NB4 (cell line): ENCODE results near the gene BMAL1.

Experiments used
- DNase-seq: peaks from one replicate; pipeline ENCODE4 v3.0.0; 2010; ENCODE audit warnings: low read depth
- H3K4me3 ChIP-seq: one replicate; pipeline ENCODE4 v1.5.1; 2011; ENCODE audit warnings: mild to moderate bottlenecking, low read depth, low read length, moderate library complexity
- MYC ChIP-seq: IDR thresholded peaks from 2 replicates; pipeline ENCODE4 v1.6.1; 2011; ENCODE audit warnings: low read depth, low read length
- POLR2A ChIP-seq: IDR thresholded peaks from 2 replicates; pipeline ENCODE4 v1.6.1; 2011; ENCODE audit warnings: mild to moderate bottlenecking; ENCODE audit not compliant: insufficient read length; ENCODE audit errors: extremely low read depth
- TF ChIP-seq, protein P1 (sequence below): IDR thresholded peaks from 2 replicates; pipeline ENCODE4 v1.6.1; 2011; ENCODE audit warnings: low read depth, low read length
- TF ChIP-seq, protein P2 (sequence below): IDR thresholded peaks from one replicate; pipeline ENCODE4 v1.5.1; 2012; ENCODE audit warnings: low read depth, low read length

BMAL1 gene

DNA sequence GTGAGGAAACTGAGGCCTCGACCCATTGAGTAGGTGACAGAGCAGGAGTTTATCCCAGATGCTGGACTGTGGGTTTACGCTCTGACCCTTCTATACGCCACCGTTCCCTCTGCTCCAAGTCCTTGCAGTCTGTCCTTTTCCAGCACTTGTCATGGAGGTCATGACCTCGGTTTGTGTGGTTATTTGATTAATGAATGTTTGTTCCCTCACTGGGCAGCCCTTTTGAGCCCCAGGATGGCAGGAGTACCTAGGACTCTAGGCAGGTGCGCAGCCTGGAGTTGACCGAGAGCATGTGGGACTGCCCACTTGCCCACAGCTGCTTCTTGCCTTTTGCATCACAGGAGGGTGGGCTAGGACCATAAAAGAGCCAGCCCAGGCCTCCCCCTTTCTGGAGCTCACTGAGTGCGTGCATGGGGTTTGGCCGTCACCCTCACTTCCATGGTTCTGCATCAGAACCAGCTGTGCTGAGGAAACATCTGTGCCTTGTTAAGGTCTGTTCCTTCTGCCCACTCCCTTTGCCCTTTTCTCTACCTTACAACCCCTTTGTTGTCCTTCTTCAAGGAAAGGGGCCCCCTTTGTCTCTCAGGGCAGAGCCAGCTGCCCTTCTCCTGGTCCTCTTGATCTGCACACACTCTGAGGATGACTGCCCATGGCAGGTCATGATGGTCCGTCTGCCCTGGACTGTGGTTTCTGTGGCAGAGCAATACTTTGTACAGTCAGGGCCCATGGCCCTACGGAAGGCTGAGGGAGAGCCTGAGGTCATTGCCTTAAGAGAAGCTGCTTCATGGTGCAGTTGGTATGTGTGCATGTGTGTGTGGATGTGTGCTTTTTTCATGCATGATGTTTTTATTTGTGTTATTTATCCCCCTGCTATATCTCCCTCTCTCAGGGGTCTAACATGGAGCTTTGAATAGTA, 38.2 kb downstream of the BMAL1 start:
- DNase-seq = no peak
- no peak overlapping the region for H3K4me3 ChIP-seq
- TF ChIP-seq POLR2A = no peak

DNA sequence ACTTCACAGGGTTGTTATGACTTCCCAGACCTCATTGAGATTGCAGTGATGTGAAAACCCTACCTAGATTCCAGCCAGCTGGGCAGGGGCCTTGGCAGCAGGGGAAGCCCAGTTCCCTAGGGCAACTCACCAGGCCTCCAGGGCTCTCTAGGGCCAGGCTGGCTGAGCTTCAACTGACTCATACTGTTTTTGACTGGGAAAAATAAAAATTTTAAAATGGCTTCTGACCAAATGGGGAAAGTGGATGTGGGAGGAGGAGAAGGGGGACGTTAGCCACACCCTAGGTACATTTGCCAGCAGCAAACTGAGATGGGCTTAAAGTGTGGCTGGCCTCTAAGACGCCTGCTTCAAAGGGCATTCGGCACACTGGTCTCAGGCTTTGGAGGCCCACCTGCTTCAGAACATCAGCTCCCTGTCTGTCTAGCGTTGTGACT, 39.0 kb downstream of the BMAL1 start:
- TF ChIP-seq MYC (no peak), POLR2A (no peak)
- TF ChIP-seq, protein P1, sequence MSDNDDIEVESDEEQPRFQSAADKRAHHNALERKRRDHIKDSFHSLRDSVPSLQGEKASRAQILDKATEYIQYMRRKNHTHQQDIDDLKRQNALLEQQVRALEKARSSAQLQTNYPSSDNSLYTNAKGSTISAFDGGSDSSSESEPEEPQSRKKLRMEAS = no peak
- TF ChIP-seq, protein P2, sequence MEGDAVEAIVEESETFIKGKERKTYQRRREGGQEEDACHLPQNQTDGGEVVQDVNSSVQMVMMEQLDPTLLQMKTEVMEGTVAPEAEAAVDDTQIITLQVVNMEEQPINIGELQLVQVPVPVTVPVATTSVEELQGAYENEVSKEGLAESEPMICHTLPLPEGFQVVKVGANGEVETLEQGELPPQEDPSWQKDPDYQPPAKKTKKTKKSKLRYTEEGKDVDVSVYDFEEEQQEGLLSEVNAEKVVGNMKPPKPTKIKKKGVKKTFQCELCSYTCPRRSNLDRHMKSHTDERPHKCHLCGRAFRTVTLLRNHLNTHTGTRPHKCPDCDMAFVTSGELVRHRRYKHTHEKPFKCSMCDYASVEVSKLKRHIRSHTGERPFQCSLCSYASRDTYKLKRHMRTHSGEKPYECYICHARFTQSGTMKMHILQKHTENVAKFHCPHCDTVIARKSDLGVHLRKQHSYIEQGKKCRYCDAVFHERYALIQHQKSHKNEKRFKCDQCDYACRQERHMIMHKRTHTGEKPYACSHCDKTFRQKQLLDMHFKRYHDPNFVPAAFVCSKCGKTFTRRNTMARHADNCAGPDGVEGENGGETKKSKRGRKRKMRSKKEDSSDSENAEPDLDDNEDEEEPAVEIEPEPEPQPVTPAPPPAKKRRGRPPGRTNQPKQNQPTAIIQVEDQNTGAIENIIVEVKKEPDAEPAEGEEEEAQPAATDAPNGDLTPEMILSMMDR = no peak
- no peak for DNase-seq
- no peak overlapping the region for H3K4me3 ChIP-seq

DNA sequence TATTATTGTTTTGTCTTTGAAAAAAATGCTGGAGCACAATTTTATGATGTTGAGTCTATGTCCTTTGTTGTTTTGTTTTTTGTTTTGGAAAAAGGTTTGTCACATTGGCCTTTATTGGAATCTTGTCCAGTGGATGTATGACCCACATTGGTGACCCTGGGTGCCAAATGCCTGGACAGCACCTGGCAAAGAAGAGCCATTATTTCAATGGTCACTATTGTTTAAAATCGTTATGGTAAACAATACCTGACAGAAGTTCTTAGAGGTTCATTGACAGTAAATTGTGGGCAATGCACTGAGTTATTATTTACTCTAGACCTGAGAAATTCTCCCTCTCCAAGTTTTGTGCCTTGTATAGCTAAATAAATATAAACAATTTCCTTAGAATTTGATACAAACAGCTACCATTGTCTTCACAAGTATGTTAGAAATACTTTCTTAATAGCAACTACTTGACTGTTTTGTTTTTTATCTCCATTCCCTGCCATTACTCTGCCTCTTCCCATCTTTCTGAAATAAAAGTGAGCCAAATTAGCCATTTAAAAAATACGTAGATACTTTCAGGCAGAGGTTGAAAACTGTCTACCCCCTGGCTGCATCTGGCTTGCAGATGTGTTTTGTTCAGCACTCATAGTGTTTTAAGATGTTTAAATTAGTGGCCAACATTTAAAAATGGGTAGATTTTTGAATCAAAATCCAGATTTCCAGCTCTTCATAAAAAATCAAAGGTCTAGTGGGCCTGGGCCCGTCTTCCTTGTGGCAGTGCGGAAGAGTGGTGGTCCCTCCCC, 39.9 kb downstream of the BMAL1 start:
- TF ChIP-seq MYC (no peak), POLR2A (no peak)
- TF ChIP-seq, protein P2 = no peak
- TF ChIP-seq, protein P1 = no peak
- no peak overlapping the region for H3K4me3 ChIP-seq
- DNase-seq = no peak

DNA sequence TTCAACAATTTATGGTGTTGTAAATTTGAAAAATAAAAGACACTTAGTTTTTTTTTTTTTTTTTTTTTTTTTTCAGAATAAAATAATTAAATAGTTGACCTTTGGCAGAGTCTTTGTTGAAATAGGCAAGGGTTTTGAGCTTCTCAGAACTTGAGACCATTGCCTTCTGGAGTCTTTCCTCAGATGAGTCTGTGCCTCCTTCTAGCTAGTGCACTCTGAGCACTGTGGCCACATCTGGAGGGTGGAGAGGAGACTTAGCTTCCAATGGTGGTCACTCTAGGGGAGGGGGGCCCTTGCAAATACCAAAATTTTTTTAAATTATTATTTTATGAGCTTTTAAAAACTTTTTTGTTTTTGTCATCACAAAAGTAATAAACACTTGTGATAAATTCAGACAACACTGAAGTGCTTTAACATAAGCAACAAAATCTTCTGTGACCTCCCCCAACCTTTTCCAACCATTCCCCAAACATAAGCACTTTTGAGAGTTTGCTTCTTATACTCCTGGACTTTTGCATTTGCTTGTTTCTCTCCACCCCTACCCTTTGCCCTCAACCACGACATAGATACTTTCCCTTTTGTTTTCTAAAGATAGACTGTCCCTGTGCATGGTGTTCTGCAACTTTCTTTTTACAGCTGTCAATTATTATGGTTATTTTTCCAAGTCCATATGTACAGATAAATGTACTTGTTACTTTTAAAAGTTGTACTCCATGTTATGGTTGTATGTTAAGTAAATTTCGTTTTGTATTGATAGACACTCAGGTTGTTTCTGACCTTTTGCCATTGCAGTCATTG, 41.1 kb downstream of the BMAL1 start:
- no peak overlapping the region for H3K4me3 ChIP-seq
- TF ChIP-seq, protein P2 = no peak
- TF ChIP-seq MYC (no peak), POLR2A (no peak)
- TF ChIP-seq, protein P1 = no peak
- no peak for DNase-seq

DNA sequence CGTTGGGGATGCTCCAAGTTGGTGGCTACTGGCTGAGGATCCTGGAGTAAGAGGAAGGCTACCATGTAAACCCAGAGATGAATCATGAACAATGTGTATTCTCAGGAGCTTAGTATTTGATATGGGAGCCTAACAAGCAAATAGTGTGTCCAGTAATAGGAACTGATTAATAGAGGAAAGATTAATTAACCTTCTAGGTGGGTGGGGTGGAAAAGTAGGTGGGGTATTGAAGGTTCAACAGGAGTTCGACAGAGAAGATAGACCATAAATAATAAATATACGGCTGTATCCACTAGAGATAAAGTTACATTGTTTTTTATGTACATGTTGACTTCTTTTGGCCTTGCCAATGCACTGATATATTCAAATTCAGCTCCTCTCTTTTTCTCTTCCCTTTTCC, 43.1 kb downstream of the BMAL1 start:
- DNase-seq = no peak
- TF ChIP-seq MYC (no peak), POLR2A (no peak)
- TF ChIP-seq, protein P1 = no peak
- TF ChIP-seq, protein P2 = no peak
- no peak overlapping the region for H3K4me3 ChIP-seq
